GM18499 (cell line): ENCODE results near the gene FOXP2.
"Not testable (repeated sequence)": the region's sequence is repeated elsewhere in the genome, so short reads cannot be mapped to it uniquely, and the experiment has no call there.

Experiments used
- ATAC-seq: cut with Tn5 transposase; IDR thresholded peaks from one replicate; pipeline ENCODE4 v1.9.1; 2021; ENCODE audit warnings: moderate number of reproducible peaks; ENCODE audit not compliant: insufficient read depth, unreplicated experiment

Gene FOXP2

GRCh38 chr7:114574384-114574783 lies 159.8 kb downstream of the FOXP2 start:
- no peak for ATAC-seq

- ATAC-seq: no peak
Measured at GRCh38 chr7:114575098-114575497, 160.5 kb downstream of the FOXP2 start.

DNA sequence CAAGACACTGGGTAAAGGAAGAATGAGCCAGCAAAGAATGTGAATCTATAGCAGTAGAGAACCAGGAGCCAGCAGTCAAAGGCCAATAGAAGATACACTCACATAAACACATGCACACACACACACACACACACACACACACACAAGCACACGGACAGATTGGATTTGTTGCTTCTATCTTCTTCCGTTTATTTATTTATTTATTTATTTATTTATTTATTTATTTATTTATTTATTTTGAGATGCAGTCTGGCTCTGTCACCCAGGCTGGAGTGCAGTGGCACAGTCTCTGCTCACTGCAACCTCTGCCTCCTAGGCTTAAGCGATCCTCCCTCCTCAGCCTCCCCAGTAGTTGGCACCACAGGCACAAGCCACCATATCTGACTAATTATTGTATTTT lies 166.3 kb downstream of the FOXP2 start:
- ATAC-seq: not testable (repeated sequence)

DNA sequence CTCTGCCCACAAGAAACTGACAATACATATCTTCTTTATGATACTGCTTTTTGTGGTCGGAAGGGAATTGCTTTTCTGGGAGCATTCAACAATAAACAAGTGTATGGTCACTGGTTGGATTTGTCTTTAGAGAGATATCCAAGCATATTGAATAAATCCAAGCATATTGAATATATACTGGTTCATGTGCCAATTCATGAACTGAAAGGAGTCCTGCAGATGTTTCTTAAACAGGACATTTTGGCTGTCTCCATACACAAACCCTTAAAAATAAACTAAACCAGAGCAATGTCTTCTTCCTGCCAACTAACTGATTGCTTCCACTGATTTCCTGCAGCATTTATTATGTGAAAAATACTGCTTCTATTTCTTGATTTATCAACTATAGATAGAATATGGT lies 173.9 kb downstream of the FOXP2 start:
- no peak for ATAC-seq

DNA sequence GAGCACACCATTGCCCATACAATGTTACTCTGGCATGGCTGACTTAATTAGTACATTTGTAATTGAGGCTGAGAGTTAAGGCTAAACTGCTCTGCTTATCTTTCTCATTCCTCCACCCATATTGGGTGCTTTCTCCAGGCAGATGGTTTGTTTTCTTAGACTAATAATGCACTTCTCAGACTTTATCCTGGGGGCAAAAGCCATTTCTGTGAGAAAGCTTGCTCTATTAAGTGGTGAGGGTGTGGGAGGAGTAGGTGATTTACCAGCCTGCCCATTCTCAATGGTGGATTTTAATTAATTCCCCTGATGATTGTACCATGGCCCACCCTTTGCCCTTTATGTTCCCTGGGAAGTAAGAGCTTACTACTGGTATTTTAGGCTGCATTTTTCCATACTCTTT lies 174.8 kb downstream of the FOXP2 start:
- no peak for ATAC-seq

GRCh38 chr7:114590298-114590697 lies 175.7 kb downstream of the FOXP2 start:
- no peak for ATAC-seq

GRCh38 chr7:114598946-114599345 lies 184.3 kb downstream of the FOXP2 start:
- ATAC-seq: no peak

- no peak for ATAC-seq
Measured at GRCh38 chr7:114606100-114606499, 191.5 kb downstream of the FOXP2 start.

DNA sequence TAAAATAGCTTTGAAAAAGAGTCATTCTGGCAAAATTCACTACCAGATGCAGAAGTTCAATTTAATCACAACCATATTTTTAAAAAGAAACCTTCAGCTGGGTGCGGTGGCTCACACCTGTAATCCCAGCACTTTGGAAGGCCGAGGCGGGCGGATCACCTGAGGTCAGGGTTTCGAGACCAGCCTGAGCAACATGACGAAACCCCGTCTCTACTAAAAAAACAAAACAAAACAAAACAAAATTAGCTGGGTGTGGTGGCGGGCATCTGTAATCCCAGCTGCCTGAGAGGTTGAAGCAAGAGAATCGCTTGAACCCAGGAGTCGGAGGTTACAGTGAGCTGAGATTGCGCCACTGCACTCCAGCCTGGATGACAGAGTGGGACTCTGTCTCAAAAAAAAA lies 194.2 kb downstream of the FOXP2 start:
- not testable (repeated sequence) for ATAC-seq

- ATAC-seq: no peak
Measured at GRCh38 chr7:114620208-114620607, 205.6 kb downstream of the FOXP2 start.

DNA sequence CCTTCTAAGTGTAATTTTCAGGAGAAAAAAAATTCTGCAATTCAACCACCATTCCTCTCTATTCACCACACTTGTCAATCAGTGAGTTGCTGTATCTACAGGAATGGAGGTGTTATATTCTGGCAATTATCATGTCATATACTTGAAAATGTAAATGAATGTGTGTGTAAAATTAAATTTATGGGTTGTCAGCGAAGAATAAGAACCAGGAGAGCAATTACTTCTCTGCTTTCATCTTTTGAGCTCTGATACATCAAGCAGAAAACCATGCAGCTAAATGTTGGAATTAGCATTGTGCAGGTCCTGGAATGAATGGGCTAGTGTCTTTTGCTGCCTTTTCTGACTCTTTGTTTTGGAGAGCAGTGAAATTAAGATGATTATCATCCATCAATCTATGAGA lies 207.6 kb downstream of the FOXP2 start:
- ATAC-seq: no peak

DNA sequence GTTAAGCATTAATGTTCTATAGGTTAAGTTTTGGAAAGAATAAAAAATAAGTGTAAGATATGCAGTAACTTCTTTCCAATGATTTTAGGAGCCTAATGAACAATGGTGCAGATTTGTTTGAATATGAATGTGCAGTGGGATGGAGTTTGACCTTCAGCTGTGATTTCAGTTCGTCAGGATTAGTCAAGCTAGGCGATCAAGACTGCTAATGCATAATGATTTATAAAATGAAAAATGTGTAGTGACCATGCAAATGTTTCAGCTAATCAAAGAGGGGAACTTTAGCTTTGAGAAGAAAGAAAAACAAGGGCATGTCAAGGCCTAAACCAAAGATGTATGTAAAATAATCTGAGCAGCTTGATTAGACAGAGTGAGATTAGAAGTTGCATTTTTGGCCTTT lies 208.5 kb downstream of the FOXP2 start:
- ATAC-seq: no peak

DNA sequence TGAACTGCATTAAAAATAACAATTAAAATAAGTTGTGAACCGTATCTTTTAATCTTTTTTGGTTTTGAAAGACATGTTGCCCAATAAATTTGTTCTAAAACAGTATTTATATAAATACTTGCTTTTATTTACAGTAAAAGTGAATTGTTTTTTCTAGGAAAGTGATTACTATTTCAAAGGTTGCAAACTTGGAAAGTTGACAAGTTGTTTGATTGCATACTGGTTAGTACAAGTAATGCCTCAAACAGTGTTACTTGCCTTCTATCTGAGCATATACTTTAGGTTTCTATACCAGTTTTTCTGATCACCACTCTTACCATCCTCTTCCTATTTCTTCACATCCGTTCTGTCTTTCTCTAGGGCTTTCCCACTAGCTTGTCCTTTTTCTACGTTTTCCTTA lies 212.6 kb downstream of the FOXP2 start:
- no peak for ATAC-seq

GRCh38 chr7:114628362-114628761 lies 213.7 kb downstream of the FOXP2 start:
- no peak for ATAC-seq

DNA sequence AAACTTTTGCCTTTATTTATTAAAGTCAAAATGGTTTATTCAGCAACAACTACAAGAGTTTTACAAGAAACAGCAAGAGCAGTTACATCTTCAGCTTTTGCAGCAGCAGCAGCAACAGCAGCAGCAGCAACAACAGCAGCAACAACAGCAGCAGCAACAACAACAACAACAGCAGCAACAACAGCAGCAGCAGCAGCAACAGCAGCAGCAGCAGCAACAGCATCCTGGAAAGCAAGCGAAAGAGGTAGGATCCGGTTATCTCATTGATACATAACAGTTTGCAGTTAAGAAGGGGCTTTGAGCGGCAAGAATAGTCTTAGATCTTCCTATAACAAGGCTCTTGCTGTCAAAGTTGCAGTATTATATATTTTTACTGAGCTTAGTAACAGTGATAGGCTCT lies 215.1 kb downstream of the FOXP2 start:
- no peak for ATAC-seq

GRCh38 chr7:114630201-114630990 lies 215.8 kb downstream of the FOXP2 start:
- no peak for ATAC-seq

- ATAC-seq: no peak
Measured at GRCh38 chr7:114631249-114631822, 216.7 kb downstream of the FOXP2 start.

DNA sequence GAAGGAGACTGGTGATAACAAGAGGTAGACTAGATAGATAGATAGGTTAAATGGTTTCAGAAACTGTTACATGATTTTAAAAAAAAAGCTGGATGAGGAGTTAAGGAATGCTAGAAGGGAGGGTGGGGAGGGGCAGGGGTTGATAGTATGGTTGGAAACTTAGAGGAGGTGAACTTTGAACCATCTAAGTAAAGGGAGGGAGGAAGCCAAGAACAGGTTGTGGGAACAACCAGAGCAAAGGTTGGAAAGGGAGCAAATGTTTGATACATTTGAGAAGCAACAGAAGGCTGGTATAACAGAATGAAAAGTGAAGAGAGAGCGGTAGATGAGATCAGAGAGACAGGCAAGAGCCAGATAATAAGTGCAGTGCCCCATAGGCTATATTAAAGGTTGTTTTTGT lies 224.8 kb downstream of the FOXP2 start:
- no peak for ATAC-seq

DNA sequence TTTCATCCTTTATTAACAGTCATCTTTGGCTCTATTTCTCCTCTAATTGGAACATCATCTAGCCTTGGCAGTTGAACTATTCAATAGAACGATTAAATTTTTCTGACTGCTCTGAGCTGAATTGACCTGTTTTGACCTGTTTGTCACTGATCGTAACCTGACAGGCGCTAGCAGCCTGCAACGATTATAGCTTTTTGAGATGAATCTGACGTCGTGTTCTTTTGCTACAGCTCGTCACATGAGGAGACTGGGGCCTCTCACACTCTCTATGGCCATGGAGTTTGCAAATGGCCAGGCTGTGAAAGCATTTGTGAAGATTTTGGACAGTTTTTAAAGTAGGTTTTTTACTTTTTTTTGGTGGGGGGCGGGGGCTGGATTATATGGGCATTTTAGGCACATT lies 229.8 kb downstream of the FOXP2 start:
- no peak for ATAC-seq

DNA sequence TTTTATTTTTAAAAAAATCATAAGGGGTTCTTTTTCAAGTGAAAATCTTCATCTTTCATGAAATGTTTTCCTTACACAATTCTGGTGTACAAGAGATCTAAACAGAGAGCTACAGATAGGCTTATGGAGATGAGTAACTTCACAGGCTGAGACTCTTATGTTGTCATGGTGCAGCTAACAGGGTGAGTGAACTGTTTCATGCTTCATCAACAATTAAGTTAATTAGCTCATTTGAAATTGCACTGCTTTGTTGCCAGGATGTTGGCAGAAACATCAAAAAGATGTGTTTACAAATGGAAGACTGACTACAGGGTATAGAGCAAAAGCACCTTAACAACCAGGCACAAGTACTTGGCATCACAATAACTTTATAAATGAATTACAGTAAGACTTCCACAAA lies 230.8 kb downstream of the FOXP2 start:
- no peak for ATAC-seq

GRCh38 chr7:114647518-114647917 lies 232.9 kb downstream of the FOXP2 start:
- no peak for ATAC-seq

DNA sequence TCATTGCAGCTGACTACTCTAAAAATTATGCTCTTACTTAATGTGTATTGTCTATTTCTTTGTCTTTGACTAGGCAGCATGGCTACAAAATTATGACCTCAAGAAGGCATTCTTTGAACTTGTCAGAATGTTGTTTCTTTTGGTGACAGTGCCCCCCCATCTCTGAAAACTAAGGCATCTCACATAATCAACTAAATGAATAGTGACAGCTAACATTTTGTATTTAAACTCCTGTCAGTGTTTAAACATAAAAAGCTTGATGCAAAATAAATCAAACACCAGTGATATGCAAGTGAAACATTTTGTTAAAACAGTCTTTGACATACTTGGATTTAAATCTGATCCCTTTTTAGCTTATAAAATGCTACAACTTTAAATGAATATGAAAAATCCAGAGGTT lies 233.5 kb downstream of the FOXP2 start:
- ATAC-seq: no peak
